ENCODE measurements around the gene TBX2.

TBX2 gene

GRCh38 chr17:61366715-61367413, 32.8 kb upstream of the TBX2 start:
- H3K27ac ChIP-seq, result no peak overlapping the region
- TF ChIP-seq CTCF (conservative IDR thresholded peaks at IDR 0.05), result no peak

- no peak overlapping the region for H3K27ac ChIP-seq
- no peak for TF ChIP-seq CTCF (conservative IDR thresholded peaks at IDR 0.05)
These were observed 31.4 kb upstream of the TBX2 start for GRCh38 chr17:61368049-61368831.

GRCh38 chr17:61368832-61369450, 30.7 kb upstream of the TBX2 start:
- TF ChIP-seq CTCF (conservative IDR thresholded peaks at IDR 0.05), result no peak
- no peak overlapping the region for H3K27ac ChIP-seq

GRCh38 chr17:61369751-61370150, 29.9 kb upstream of the TBX2 start:
- no peak for TF ChIP-seq CTCF (conservative IDR thresholded peaks at IDR 0.05)
- H3K27ac ChIP-seq, result no peak overlapping the region

GRCh38 chr17:61371179-61371578, 28.5 kb upstream of the TBX2 start:
- TF ChIP-seq CTCF (conservative IDR thresholded peaks at IDR 0.05), result no peak
- no peak overlapping the region for H3K27ac ChIP-seq

- TF ChIP-seq CTCF (conservative IDR thresholded peaks at IDR 0.05), result no peak
- no peak overlapping the region for H3K27ac ChIP-seq
These were observed 28.0 kb upstream of the TBX2 start for GRCh38 chr17:61371606-61372005.

- no peak overlapping the region for H3K27ac ChIP-seq
- no peak for TF ChIP-seq CTCF (conservative IDR thresholded peaks at IDR 0.05)
These were observed 27.2 kb upstream of the TBX2 start for GRCh38 chr17:61372436-61372835.

Measured in VCaP (cell line).